ENCODE data around the gene ZNF469.

ZNF469 gene

DNA sequence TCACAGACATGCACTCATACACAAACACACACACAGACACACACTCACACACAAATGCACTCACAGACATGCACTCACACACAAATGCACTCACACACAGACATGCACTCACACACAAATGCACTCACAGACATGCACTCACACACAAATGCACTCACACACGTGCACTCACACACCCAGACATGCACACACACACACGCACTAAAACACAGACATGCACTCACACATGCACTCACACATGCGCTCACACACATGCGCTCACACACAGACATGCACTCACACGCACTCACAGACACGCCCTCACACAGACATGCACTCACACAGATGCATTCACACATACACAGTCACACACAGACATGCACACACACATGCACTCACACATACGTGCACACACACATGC lies 2.7 kb upstream of the ZNF469 start:
- no peak for DNase-seq

DNA sequence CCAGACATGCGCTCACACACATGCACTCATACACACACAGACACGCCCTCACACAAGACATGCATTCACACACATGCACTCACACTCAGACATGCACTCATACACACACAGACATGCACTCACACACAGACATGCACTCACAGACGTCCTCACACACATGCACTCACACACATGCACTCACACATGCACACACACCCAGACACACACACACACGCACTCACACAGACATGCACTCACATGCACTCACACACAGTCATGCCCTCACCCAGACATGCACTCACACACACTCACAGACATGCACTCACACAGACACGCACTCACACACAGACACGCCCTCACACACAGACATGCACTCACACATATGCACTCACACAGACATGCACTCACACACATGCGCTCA lies 2.1 kb upstream of the ZNF469 start:
- no peak for DNase-seq

DNA sequence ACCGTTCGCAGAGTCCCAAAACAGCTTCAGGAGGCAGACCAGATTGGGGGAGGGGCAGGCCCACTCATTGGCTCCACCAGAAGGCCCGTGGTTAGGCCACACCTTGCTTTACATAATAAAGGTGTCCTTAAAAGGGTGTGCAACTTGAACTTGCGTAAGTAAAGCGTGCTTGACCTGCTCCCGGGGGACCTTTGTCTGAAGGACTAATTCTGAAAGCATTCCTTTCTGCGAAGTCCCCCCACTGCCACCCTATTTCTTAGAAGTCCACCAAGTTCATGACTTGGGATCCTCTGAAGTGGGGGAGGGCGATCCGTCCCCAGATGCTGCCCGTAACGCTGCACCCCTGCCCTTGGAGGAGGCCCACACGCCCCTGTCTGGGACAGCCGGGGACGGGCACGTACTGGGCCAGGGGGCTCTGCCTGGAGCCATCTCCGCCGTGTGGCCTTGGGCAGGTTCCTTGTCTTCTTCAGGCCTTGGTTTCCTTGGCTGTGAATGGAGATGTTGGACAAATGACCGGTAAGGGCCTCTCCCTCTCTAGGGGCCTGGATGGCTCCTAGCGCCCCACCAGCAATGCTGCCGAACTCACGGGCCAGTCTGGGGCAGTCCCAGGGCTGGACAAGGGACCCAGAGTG lies 823 bp upstream of the ZNF469 start:
- DNase-seq = no peak

GRCh38 chr16:88383401-88384221 lies 852 bp downstream of the ZNF469 start:
- no peak for DNase-seq

GRCh38 chr16:88384222-88385111 lies 1.7 kb downstream of the ZNF469 start:
- no peak for DNase-seq

- DNase-seq = no peak
These were observed 2.4 kb downstream of the ZNF469 start for GRCh38 chr16:88385112-88385594.

DNA sequence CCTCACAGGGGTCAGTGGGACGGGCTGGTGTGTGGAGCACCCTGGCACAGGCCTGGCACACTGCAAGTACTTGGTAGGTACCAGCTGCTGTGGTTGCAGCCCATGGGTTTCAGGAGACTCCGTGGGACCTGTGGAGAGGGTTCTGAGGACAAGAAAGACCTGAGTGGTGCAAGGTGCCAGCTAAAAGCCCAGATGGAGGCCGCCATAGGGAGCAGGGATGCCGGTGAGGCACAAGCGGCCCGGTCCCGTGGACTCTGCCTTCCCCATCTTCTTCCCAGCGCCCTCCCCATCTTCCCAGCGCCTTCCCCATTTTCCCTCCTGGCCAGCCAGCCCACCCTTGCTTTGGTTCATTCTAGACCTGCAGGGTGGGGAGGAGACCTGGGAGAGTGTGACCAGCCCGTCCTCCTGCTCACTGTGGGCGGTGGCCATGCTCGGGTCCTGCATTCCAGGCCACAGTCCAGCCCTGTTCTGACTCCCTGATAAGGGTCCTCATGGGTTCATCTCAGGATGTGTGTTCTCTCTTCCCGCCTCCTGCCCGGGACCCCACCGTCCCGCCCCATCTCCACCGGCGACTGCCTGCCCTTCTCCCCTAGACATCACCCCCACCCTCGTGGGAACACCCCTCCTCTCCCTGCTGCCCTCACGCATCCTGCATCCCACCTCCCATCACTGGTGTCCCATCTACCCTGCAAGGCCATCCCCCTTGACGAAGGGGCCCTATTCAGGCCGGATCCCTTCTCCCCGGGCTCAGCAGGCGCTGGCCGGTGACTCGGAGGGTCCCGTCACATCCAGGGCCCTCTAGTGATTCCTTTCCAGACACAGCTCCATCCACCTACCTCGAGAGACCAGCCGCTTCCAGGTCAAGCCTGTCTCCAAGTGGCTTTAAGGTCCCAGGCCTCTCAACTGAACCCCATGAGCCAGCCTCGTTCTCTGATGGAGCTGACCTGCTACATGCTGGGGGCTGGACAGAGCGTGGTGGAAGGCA lies 3.4 kb downstream of the ZNF469 start:
- DNase-seq = no peak

GRCh38 chr16:88387180-88387765 lies 4.5 kb downstream of the ZNF469 start:
- no peak for DNase-seq

DNA sequence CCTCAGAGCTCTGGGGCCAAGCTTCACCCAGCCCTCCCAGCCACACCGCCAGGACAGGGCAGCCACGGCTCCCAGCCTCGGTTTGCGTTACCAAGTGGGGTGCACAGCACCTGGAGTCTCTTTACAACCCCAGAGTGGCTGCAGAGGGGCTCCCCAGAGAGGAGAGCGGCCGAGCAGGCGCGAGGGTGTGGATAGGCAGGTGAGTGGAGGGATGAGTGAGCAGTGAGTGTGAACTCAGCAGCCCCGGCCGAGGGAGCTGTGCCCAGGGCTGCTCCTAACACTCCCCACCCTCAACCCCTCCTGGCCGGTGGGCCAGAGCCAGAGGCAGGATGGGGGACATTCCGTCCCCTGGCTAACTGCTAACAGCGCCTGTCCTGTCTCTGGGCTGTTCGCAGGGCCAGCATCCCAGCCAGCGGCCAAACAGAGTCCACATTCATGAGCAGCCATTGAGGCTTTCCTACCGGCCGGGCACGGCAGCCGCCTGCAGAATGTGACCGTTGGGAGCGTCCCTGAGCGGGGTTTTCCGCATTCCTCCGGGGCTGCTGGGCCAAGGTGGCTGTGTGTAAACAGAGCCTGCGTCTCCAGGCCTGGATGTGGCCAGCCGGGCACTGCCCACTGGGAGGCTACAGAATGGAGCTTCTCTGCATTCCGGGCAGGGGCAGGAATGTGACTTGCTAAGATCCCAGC lies 5.3 kb downstream of the ZNF469 start:
- no peak for DNase-seq

DNA sequence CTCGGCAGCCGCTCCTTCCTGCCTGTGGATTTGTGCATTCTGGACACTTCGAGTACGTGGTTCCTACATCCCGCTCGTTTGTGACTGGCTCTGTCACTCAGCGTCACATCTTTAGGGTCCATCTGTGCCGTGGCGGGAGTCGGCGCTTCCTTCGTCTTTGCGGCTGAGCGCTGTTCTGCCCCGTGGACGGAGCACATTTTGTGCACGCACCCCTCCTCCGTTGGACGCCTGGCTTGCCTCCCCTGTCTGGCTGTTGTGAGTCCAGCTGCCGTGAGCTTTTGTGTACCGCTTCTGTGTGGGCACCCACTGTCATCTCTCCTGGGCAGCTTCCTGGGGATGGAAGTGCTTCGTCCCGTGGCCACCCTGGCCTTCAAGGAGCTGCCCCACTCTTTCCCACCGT lies 6.4 kb downstream of the ZNF469 start:
- DNase-seq = no peak

- DNase-seq = no peak
These were observed 6.9 kb downstream of the ZNF469 start for GRCh38 chr16:88389621-88390160.

- no peak for DNase-seq
These were observed 7.5 kb downstream of the ZNF469 start for GRCh38 chr16:88390265-88390664.

DNA sequence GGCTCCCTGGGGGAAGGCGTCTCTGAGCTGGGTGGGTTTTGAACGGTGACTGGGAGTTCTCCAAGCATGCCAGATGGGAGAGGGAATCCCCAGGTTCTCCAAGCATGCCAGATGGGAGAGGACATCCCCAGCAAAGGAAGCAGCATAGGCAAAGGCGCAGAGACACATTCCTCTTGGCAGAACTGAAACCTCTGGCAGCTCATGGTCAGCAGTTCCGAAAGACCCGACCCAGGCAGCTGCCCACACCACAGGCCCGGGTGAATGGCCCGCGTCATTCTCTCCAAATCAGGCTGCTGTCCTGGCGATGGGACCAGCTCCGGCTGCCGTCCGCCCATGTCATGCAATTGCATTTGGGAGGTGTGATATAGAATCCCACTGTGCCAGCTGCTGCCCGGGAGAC lies 8.0 kb downstream of the ZNF469 start:
- no peak for DNase-seq

DNA sequence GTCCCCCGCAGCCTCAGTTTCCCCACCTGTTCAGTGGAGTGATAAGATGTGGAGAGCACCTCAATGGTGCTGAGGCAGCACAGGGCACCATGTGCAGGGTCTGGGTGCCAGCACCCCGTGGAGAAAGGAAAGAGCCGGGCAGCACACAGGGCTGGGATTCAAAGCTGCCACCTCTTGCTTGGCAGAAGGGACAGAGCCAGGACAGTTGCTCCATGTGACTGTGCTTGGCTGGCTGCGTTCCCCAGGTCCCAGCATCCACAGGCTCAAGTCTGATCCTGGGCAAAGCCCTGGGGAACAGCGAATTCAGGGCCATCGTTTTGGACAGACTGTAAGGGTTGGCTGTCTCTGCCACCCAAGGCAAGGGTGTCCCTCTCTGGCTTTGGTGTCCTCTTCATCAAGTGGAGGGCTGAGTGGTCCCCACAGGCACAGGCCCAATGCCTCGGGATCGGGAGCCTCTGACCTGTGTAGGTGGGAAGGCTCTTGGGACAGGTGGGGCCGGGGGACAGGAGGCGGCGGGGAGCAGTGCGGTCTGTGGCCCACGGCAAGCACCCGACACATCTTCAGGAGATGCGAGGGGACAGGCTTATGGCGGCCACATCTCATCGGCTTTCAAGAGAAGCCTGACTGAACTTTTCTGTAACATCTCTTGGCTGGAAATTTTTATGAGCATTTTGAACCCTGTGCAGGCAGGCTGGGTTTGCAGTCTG lies 8.5 kb downstream of the ZNF469 start:
- DNase-seq = no peak

DNA sequence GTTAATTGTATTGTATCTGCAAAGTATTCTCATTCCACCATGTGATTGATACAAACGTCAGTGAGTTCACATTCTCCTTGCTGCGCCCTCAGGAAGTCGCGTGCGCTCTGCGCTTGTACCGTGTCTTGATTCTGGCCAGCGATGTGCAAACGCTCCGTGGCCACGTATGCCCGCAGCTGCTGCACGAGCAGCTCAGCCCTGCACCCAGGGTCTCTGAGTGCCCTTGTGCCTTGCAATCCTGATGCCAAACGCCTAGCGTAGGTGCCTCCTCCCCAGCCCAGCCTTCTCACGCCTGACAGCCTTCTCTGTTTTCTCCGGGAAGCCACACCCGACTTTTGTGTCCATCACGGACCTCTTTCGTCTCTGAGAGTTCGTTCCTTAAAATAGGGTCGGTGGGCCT lies 9.4 kb downstream of the ZNF469 start:
- no peak for DNase-seq

DNA sequence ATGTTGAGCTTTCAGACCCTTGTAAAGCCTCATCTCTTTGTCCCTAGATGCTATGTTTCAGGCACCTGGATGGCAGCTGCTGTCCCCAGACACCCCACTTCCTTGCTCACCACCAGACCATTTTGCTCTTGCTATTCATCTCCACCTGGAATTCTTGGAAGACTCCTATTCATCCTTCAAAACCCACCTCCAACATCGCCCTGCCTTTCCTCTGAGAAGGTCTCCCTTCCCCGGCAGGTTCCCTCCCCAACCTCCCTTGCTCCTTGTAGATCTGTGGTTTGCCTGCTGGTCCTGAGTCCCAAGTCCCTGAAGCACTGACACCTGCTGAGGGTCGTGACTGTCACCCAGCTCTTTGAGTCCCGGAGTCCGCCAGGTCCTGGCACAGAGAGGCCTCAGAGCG lies 9.9 kb downstream of the ZNF469 start:
- no peak for DNase-seq

DNA sequence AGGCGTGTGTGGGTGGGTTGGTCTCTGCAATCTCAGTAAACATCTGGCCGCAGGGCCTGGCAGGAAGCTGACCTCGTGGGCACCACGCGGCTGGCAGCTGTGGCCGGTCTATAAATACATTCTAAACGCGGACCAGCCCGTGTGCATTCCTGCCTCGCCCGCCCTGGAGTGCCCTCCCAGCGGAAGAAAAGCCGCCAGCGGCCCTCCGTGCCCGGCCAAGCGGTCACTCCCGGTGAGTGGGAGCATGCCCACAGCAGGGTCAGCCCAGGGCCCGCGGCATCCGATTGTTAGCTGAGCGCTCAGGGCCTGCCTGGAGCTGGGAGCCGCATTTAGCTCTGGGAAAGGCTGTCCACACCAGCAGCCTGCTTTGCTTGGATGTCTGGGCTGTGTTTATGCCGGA lies 10.3 kb downstream of the ZNF469 start:
- no peak for DNase-seq

DNA sequence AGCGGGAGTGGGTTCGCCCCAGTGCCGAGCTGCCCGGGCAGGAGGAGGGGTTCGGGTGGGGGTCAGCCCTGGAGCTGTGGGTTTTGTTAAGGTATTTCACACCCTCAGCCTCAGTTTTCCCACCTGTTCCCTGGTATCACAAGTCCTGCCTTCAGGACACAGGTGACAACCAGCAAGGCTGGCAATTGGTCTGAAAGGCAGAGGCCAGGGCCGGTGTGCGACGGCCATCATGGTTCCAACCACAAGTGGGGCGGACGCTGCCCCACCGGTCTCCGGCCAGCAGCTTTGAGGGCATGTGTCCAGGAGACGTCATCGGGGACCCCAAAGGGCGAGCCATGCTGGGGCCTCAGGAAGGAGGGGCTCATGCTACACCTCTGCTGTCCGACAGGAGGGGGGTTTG lies 10.8 kb downstream of the ZNF469 start:
- no peak for DNase-seq

GRCh38 chr16:88394426-88394825 lies 11.7 kb downstream of the ZNF469 start:
- DNase-seq = no peak

Measured in CD4-positive, alpha-beta T cell treated with Interleukin-15 for 1 hour (primary cell).